Measurements from ENCODE around the gene ISM1.

DNA sequence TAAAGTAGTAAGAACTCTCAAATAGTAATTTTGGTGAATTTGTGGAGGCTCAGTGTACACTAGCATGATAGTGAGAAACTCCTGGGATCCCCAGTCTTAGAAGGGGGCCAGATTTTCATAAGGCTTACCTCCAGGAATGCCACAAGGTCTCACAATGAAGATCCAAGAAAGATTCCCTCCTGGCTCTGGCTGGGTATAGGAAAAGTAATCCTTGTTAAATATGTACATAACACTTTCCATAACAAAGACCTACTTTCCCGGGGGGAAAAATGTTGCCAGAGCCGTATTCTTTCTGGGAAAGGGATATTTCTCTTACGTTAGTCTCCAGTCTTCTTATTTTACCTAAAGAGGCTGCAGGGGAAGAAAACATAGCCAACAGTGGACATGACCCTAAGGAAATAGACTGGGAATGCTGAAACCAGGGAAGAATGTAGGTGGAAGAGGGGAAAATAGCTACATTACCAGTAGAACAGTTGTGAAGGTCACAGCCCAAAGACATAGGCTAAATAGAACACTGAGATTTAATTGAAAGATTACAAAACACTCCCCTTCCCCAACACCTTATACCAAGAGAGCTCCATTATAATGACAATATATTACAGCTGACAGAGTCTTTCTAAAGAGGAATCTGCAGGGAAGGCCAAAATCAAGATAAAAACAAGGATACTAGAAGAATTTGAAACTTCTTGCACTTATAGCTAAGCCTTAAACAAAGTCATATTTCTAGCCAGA, 34.9 kb upstream of the ISM1 start:
- TF ChIP-seq, protein P1, sequence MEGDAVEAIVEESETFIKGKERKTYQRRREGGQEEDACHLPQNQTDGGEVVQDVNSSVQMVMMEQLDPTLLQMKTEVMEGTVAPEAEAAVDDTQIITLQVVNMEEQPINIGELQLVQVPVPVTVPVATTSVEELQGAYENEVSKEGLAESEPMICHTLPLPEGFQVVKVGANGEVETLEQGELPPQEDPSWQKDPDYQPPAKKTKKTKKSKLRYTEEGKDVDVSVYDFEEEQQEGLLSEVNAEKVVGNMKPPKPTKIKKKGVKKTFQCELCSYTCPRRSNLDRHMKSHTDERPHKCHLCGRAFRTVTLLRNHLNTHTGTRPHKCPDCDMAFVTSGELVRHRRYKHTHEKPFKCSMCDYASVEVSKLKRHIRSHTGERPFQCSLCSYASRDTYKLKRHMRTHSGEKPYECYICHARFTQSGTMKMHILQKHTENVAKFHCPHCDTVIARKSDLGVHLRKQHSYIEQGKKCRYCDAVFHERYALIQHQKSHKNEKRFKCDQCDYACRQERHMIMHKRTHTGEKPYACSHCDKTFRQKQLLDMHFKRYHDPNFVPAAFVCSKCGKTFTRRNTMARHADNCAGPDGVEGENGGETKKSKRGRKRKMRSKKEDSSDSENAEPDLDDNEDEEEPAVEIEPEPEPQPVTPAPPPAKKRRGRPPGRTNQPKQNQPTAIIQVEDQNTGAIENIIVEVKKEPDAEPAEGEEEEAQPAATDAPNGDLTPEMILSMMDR (IDR thresholded peaks at IDR 0.05) = no peak
- TF ChIP-seq POLR2A (IDR thresholded peaks at IDR 0.05; ENCODE audit: low read depth) = no peak
- TF ChIP-seq EP300 (IDR thresholded peaks at IDR 0.05) = no peak

Measured in esophagus muscularis mucosa (tissue), 4 donors.